Measurements from ENCODE around the gene DDIAS. TPM values are rescaled to one million over a fixed set of nuclear protein-coding genes. Genes with fewer than 3 reads are reported as not detected.
A peak's percentile ranks its signal among the peaks of the same experiment; 100 is the strongest.
"Not testable (repeated sequence)": the region's sequence is repeated elsewhere in the genome, so short reads cannot be mapped to it uniquely, and the experiment has no call there.

Gene DDIAS
- total RNA-seq, 1 donor: 14.3 TPM

- no peak overlapping the region for H3K4me3 ChIP-seq (ENCODE audit: low read depth, low read length)
- DNase-seq (ENCODE audit: low read depth): peak; percentile 59
- TF ChIP-seq CTCF (IDR thresholded peaks at IDR 0.05; ENCODE audit: insufficient read depth, low read length): peak; percentile 30
These were observed 4.7 kb downstream of the DDIAS start for GRCh38 chr11:82906236-82906635.

DNA sequence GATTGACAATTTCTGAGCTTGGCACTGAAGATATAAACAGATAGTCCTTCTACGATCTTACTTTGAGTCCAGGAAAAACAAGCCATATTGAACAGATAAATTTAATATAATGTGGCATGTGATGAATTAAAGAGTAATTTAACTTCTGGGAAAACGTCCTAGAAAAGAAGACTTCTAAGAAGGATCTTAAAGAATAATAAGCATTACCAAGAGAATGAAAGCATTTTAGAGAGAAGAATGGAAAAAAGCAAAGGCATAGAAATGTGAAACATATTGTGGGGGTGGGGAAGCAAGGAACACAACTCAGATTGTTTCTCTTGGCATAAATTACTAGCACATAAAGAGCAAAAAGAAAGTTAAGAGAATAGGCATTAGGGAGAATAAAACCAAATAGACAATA lies 5.4 kb downstream of the DDIAS start:
- DNase-seq (ENCODE audit: low read depth): peak; percentile 25
- H3K4me3 ChIP-seq (ENCODE audit: low read depth, low read length): peak overlapping the region; percentile 1
- no peak for TF ChIP-seq CTCF (IDR thresholded peaks at IDR 0.05; ENCODE audit: insufficient read depth, low read length)

DNA sequence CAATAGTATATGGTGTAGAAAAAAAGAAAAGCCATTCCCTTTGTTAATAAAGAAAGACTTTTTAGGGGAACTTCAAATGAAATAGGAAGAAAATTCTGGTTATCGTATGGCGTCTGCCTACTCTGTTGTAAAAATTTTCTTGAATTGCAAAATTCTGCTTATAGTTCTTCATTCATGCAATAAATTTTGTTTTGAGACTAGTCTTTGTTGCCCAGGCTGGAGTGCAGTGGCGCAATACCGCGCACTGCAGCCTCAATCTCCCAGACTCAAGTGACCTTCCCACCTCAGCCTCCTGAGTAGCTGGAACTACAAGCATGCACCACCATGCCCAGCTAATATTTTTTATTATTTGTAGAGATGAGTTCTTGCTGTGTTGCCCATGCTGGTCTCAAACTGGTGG lies 5.8 kb downstream of the DDIAS start:
- no peak overlapping the region for H3K4me3 ChIP-seq (ENCODE audit: low read depth, low read length)
- TF ChIP-seq CTCF (IDR thresholded peaks at IDR 0.05; ENCODE audit: insufficient read depth, low read length): no peak
- DNase-seq (ENCODE audit: low read depth): no peak

DNA sequence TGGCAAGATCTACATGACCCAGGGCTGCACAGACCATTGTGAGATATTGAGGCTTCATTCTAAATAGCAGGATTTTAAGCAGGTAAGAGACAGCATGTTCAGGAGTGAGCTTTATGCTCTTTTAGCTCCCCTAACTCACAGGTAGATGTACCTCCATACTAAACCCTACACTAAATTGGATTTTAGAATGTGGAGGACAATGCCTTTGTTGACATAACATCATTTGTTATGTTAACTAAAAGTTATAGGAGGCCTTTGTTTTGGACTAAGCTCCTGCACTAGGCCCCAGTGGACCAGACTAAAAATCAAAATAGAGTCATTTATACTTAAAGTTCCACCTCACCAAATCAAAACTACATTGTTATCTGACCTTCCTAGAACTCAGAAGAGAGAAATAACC lies 6.8 kb downstream of the DDIAS start:
- DNase-seq (ENCODE audit: low read depth): no peak
- no peak for TF ChIP-seq CTCF (IDR thresholded peaks at IDR 0.05; ENCODE audit: insufficient read depth, low read length)
- H3K4me3 ChIP-seq (ENCODE audit: low read depth, low read length): no peak overlapping the region

DNA sequence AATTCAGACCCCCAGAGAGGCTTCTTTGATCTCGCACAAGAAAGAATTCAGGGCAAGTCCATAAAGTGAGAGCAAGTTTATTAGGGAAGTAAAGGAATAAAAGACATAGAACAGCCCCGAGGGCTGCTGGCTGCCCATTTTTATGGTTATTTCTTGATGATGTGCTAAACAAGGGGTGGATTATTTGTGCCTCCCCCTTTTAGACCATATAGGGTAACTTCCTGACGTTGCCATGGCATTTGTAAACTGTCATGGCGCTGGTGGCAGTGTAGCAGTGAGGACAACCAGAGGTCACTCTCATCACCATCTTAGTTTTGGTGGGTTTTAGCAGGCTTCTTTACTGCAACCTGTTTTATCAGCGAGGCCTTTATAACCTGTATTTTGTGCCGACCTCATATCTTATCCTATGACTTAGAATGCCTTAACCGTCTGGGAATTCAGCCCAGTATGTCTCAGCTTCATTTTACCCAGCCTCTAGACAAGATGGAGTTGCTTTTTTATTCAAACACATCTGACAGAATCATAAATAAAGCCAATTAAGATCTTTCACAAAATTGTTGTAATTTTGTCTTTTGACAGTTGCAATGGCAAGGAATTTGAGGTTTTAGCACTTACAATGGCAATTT lies 7.6 kb downstream of the DDIAS start:
- no peak overlapping the region for H3K4me3 ChIP-seq (ENCODE audit: low read depth, low read length)
- no peak for TF ChIP-seq CTCF (IDR thresholded peaks at IDR 0.05; ENCODE audit: insufficient read depth, low read length)
- DNase-seq (ENCODE audit: low read depth): peak; percentile 23

GRCh38 chr11:82919786-82920185 lies 18.2 kb downstream of the DDIAS start:
- H3K4me3 ChIP-seq (ENCODE audit: low read depth, low read length); DNase-seq (ENCODE audit: low read depth): not testable (repeated sequence)

DNA sequence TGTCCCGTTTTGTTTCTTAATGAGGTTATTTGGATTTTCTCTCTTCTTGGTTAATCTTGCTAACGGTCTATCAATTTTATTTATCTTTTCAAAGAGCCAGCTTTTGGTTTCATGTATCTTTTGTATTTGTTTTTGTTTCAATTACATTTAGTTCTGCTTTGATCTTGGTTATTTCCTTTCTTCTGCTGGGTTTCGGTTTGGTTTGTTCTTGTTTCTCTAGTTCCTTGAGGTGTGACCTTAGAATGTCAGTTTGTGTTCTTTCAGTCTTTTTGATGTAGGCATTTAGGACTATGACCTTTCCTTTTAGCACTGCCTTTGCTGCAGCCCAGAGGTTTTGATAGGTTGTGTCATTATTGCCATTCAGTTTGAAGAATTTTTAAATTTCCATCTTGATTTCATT lies 18.7 kb downstream of the DDIAS start:
- H3K4me3 ChIP-seq (ENCODE audit: low read depth, low read length); DNase-seq (ENCODE audit: low read depth): not testable (repeated sequence)

DNA sequence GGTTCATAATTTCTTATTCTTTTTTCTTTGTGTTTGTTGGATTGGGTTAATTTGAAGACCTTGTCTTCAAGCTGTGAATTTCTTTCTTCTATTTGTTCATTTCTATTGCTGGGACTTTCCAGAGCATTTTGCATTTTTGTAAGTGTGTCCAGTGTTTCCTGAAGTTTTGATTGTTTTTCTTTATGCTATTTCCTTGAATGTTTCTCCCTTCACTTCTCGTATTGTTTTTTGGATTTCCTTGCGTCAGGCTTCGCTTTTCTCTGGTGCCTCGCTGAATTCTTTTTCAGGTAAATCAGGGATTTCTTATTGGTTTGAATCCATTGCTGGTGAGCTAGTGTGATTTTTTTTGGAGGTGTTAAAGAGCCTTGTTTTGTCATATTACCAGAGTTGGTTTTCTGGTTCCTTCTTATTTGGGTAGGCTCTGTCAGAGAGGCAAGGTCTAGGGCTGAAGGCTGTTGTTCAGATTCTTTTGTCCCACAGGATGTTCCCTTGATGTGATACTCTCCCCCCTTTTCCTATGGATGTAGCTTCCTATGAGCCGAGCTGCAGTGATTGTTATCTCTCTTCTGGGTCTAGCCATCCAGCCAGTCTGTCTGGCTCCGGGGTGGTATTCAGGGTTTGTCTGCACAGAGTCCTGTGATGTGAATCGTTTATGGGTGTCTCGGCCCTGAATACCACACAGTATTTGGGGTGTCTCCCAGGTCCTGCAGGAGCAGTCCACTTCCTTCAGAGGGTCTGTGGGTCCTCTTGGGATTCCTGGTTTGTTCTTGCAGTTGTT lies 21.0 kb downstream of the DDIAS start:
- H3K4me3 ChIP-seq (ENCODE audit: low read depth, low read length); DNase-seq (ENCODE audit: low read depth): not testable (repeated sequence)

Measured in fibroblast of the aortic adventitia (primary cell).